Neutrophil (primary cell): ENCODE results near the gene MRPL12.
A peak's percentile ranks its signal among the peaks of the same experiment; 100 is the strongest.

Experiments used
- H3K27ac ChIP-seq: fragments of 200-600 bp; sonication (generic); 2 replicates; pipeline ENCODE4 v1.5.1; 2016; ENCODE audit warnings: mild to moderate bottlenecking, moderate library complexity
- H3K27me3 ChIP-seq: fragments of 200-600 bp; sonication (generic); 2 replicates; pipeline ENCODE4 v1.6.0; 2016; ENCODE audit warnings: mild to moderate bottlenecking
- H3K36me3 ChIP-seq: fragments of 200-600 bp; sonication (generic); 2 replicates; pipeline ENCODE4 v1.5.1; 2017
- H3K4me1 ChIP-seq, 2 experiments: fragments of 200-600 bp in 1 of 2; sonication (generic) in 1 of 2; 1 replicate in 1 of 2; 2 replicates in 1 of 2; pipeline versions ENCODE4 v1.5.1 to v1.6.1; 2013 to 2016; ENCODE audit warnings: low read depth in 1 of 2, low read length in 1 of 2, mild to moderate bottlenecking in 1 of 2, moderate library complexity in 1 of 2; ENCODE audit not compliant: control insufficient read depth in 1 of 2, insufficient read depth in 1 of 2
- H3K4me3 ChIP-seq, 2 experiments: fragments of 200-600 bp in 1 of 2; sonication (generic) in 1 of 2; 1 replicate in 1 of 2; 2 replicates in 1 of 2; pipeline ENCODE4 v1.5.1; 2013 to 2016; ENCODE audit warnings: low read depth in 1 of 2, low read length in 1 of 2, mild to moderate bottlenecking in 1 of 2, moderate library complexity in 1 of 2
- H3K9me3 ChIP-seq: fragments of 200-600 bp; sonication (generic); 2 replicates; pipeline ENCODE4 v1.5.1; 2016
- TF ChIP-seq, protein P1 (sequence below): fragments of 200-600 bp; sonication (generic); IDR thresholded peaks from 2 replicates; pipeline ENCODE4 v1.5.1; 2016; ENCODE audit warnings: antibody characterized with exemption

The MRPL12 gene

DNA sequence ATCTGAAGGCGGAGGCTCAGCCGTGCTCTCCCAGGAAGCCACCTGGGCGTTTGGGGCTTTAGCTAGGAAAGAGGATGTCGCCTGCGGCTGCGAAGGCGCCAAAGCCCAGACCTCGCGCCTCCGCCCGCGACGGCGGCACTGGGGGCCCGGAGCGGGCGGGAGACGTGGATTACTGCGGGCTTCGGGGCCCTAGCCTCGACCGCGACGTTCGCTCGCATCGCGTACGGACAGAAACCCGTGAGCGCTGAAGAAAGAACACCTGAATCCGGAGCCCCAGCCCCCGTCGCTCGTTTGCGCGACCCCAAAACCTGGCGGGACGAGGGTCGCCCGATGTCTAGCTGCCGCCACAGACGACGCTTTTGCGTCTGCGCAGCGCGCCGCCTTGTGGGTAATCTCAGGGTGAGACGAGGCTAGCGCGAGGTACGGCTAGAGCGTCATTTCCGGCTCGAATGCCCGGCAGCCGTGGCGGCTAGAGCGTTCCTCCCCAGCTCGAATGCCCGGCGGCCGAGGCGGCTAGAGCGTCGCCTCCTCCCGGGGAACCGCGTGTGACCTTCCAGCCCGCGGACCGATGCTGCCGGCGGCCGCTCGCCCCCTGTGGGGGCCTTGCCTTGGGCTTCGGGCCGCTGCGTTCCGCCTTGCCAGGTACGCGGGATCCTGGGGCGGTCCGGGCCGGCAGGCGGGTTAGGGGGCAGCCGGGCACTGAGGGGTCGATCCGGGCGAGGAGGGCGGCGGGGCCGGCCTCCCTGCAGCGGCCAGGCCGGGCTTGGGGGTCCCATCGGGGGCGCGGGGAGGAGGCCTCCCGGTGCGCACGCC lies at the start of gene MRPL12:
TSS of gene MRPL12 (plus strand) at position 434 of the 813 bp plus-strand sequence. CDS start at position 569, 135 bp downstream.
- peak within 1 kb of the TSS; percentile 88 to 92 for H3K4me3 ChIP-seq
- H3K9me3 ChIP-seq = no peaks in the 10 kb centered on the region
- peaks cover 20 to 32% of the 10 kb centered on the region in 2 experiments for H3K4me1 ChIP-seq
- TF ChIP-seq, protein P1, sequence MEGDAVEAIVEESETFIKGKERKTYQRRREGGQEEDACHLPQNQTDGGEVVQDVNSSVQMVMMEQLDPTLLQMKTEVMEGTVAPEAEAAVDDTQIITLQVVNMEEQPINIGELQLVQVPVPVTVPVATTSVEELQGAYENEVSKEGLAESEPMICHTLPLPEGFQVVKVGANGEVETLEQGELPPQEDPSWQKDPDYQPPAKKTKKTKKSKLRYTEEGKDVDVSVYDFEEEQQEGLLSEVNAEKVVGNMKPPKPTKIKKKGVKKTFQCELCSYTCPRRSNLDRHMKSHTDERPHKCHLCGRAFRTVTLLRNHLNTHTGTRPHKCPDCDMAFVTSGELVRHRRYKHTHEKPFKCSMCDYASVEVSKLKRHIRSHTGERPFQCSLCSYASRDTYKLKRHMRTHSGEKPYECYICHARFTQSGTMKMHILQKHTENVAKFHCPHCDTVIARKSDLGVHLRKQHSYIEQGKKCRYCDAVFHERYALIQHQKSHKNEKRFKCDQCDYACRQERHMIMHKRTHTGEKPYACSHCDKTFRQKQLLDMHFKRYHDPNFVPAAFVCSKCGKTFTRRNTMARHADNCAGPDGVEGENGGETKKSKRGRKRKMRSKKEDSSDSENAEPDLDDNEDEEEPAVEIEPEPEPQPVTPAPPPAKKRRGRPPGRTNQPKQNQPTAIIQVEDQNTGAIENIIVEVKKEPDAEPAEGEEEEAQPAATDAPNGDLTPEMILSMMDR = peak; percentile 77
- H3K36me3 ChIP-seq = peaks cover 37% of the 10 kb centered on the region
- peak within 1 kb of the TSS; percentile 90 for H3K27ac ChIP-seq
- no peaks in the 10 kb centered on the region for H3K27me3 ChIP-seq

GRCh38 chr17:81655378-81656117 lies 47.6 kb upstream of the MRPL12 start:
- Histone ChIP-seq H3K27me3 (peaks cover 18% of the 10 kb centered on the region), H3K4me3 (no peak overlapping the region), H3K36me3 (no peaks in the 10 kb centered on the region), H3K4me1 (peaks cover 10% of the 10 kb centered on the region in 2 experiments), H3K27ac (no peak overlapping the region), H3K9me3 (no peaks in the 10 kb centered on the region)
- TF ChIP-seq, protein P1 = no peak

DNA sequence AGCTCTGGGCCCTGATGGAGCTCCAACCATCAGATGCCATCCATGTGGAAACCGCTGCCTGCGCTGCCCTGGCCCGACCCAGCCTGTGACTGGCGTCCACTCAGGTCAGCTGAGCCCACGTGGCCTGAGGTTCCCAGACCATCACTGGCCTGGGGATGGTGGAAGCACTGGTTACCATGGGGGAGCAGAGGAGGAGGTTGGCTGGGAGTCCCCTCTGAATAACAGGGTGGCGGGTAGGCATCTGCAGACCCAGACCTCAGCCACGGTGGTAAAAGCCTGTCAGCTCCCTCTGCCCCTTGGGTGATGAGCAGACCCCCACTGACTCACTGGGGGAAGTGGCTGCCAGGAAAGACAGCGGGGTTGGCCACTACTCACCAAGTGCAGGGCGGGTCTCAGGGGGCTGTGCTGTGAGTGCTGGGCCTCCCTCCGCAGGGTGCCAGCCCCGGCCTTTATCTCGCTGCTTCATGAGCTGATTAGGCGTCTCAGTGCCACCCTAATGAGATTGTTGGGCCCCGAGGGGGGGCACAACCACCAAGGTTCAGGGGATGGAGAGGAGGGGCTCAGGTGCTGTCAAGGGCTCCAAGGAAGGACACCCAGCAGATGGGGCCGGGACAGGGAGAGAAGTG lies 46.9 kb upstream of the MRPL12 start, which contains the start of gene PDE6G:
TSS of gene PDE6G (minus strand) at position 425 of the 626 bp plus-strand sequence. CDS start 3,237 bp downstream, outside the sequence.
- TF ChIP-seq, protein P1 = no peak
- Histone ChIP-seq H3K27me3 (peaks cover 13% of the 10 kb centered on the region), H3K27ac (no peak within 1 kb of the TSS), H3K36me3 (no peaks in the 10 kb centered on the region), H3K4me1 (peaks cover 10% of the 10 kb centered on the region in 2 experiments), H3K4me3 (no peak within 1 kb of the TSS), H3K9me3 (no peaks in the 10 kb centered on the region)

GRCh38 chr17:81656835-81657234 lies 46.3 kb upstream of the MRPL12 start:
- Histone ChIP-seq H3K4me1 (peaks cover 10% of the 10 kb centered on the region in 2 experiments), H3K9me3 (no peaks in the 10 kb centered on the region), H3K36me3 (no peaks in the 10 kb centered on the region), H3K27ac (no peak overlapping the region), H3K27me3 (peaks cover 13% of the 10 kb centered on the region), H3K4me3 (no peak overlapping the region)
- TF ChIP-seq, protein P1 = no peak

DNA sequence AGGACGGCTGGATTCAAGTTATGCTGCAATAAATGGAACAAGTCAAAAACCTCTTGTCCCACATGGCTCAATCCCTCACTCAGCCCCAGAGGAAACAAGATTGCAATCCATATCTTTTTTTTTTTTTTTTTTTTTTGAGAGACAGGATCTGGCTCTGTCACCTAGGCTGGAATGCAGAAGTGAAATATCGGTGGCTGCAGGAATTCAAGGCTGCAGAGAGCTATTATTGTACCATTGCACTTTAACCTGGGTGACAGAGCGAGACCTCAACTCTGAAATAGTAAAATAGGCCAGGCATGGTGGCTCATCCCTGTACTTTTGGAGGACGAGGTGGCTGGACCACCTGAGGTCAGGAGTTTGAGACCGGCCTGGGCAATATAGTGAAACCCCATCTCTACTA lies 44.1 kb upstream of the MRPL12 start:
- TF ChIP-seq, protein P1 = no peak
- Histone ChIP-seq H3K36me3 (no peaks in the 10 kb centered on the region), H3K27ac (no peak overlapping the region), H3K4me3 (no peak overlapping the region), H3K4me1 (no peaks in the 10 kb centered on the region), H3K27me3 (peaks cover 3% of the 10 kb centered on the region), H3K9me3 (no peaks in the 10 kb centered on the region)
